Dedifferentiated amniotic fluid mesenchymal stem cell (primary cell): ENCODE data around the gene CNDP2.

Experiments used
- DNase-seq: peaks from one replicate; pipeline ENCODE4 v3.0.0-alpha.2; 2016; ENCODE audit errors: extremely low spot score

CNDP2 gene

DNA sequence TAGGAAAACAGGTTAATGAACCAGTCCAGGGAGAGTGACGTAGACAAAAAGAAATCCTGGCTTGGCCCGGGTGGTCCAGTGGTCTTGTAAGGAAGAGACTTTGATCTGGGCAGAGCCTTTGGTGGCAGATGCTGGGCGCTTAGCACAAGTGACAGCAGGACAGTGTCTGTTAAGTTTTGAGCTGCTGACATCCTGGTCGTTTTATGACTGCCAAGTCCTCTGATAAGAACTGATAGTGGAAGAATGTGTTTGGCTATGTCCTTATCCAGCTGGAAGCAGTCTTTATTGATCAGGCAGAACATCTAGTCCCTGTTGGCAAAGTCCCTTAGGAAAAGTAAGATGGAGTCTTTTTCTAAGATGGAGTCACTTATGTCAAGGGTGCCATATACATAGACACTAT is 74.1 kb downstream of the CNDP2 start:
- DNase-seq, result no peak

DNA sequence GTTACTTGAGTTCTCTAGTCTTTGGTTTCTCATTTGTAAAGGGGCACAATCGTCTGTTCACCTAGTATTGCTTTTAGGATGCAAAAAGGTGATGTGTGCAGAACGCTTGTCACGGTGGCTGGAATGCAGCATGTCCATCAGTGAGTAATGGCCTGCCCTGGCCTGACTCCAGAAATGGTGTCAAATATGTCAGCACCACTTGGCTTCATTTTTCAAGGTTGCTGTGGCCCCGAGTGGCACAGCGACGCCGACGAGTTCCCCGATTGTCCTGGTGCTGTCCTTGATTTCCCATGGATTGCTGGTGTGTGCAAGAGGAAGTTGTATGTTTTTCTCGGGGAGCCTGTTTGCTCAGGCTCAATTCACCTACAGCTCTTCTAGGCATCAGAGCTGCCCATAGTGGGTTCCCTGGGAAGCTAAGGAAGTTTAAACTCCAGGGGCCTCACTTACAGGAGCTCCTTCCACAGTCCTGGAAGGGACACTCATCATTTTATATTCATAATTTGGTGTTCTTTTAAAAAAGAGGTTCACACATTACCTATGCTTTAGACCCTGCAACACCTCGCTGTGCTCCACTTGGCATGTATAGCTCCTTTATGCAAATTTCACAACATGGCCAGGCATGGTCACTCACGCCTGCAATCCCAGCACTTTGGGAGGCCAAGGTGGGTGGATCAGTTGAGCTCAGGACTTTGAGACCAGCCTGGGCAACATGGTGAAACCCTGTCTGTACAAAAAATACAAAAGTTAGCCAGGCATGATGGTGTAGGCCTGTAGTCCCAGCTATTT is 75.9 kb downstream of the CNDP2 start:
- no peak for DNase-seq

DNA sequence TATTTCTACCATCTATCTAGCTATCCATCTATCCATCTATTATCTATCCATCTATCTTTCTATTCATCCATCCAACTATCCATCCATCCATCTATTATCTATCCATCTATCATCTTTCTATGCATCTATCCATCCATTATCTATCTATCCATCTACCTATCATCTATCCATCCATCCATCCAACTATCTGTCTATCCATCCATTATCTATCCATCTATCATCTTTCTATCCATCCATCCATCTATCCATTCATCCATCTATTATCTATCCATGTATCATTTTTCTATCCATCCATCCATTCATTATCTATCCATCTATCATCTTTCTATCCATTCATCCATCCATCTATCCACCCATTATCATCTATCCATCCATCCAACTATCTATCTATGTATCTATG is 76.9 kb downstream of the CNDP2 start:
- no peak for DNase-seq
